Neutrophil (primary cell): ENCODE data around the gene AP1M2.

Source experiments
- H3K27ac ChIP-seq: fragments of 200-600 bp; sonication (generic); 2 replicates; pipeline ENCODE4 v1.5.1; 2016; ENCODE audit warnings: mild to moderate bottlenecking, moderate library complexity
- H3K27me3 ChIP-seq: fragments of 200-600 bp; sonication (generic); 2 replicates; pipeline ENCODE4 v1.6.0; 2016; ENCODE audit warnings: mild to moderate bottlenecking
- H3K36me3 ChIP-seq: fragments of 200-600 bp; sonication (generic); 2 replicates; pipeline ENCODE4 v1.5.1; 2017
- H3K4me1 ChIP-seq, 2 experiments: fragments of 200-600 bp in 1 of 2; sonication (generic) in 1 of 2; 1 replicate in 1 of 2; 2 replicates in 1 of 2; pipeline versions ENCODE4 v1.5.1 to v1.6.1; 2013 to 2016; ENCODE audit warnings: low read depth in 1 of 2, low read length in 1 of 2, mild to moderate bottlenecking in 1 of 2, moderate library complexity in 1 of 2; ENCODE audit not compliant: control insufficient read depth in 1 of 2, insufficient read depth in 1 of 2
- H3K4me3 ChIP-seq, 2 experiments: fragments of 200-600 bp in 1 of 2; sonication (generic) in 1 of 2; 1 replicate in 1 of 2; 2 replicates in 1 of 2; pipeline ENCODE4 v1.5.1; 2013 to 2016; ENCODE audit warnings: low read depth in 1 of 2, low read length in 1 of 2, mild to moderate bottlenecking in 1 of 2, moderate library complexity in 1 of 2
- H3K9me3 ChIP-seq: fragments of 200-600 bp; sonication (generic); 2 replicates; pipeline ENCODE4 v1.5.1; 2016
- CTCF ChIP-seq: fragments of 200-600 bp; sonication (generic); IDR thresholded peaks from 2 replicates; pipeline ENCODE4 v1.5.1; 2016; ENCODE audit warnings: antibody characterized with exemption

AP1M2 gene

GRCh38 chr19:10604460-10604980 lies 17.4 kb upstream of the AP1M2 start:
- peak overlapping the region; percentile 87 to 99 for H3K4me3 ChIP-seq
- no peaks in the 10 kb centered on the region for H3K27me3 ChIP-seq
- peaks cover 41 to 44% of the 10 kb centered on the region in 2 experiments for H3K4me1 ChIP-seq
- H3K36me3 ChIP-seq = peaks cover 12% of the 10 kb centered on the region
- no peak for TF ChIP-seq CTCF
- peak overlapping the region; percentile 100 for H3K27ac ChIP-seq
- no peaks in the 10 kb centered on the region for H3K9me3 ChIP-seq

GRCh38 chr19:10603873-10604459 lies 16.9 kb upstream of the AP1M2 start:
- Histone ChIP-seq H3K4me3 (peak overlapping the region; percentile 87 to 99), H3K27me3 (no peaks in the 10 kb centered on the region), H3K4me1 (peaks cover 41 to 44% of the 10 kb centered on the region in 2 experiments), H3K36me3 (peaks cover 12% of the 10 kb centered on the region), H3K27ac (peak overlapping the region; percentile 100), H3K9me3 (no peaks in the 10 kb centered on the region)
- TF ChIP-seq CTCF = no peak

- Histone ChIP-seq H3K9me3 (no peaks in the 10 kb centered on the region), H3K27me3 (no peaks in the 10 kb centered on the region), H3K27ac (peak overlapping the region; percentile 100), H3K4me3 (peak overlapping the region; percentile 87 to 99), H3K4me1 (peaks cover 46% of the 10 kb centered on the region in 2 experiments), H3K36me3 (peaks cover 12% of the 10 kb centered on the region)
- TF ChIP-seq CTCF = peak; percentile 38
These were observed 16.2 kb upstream of the AP1M2 start for GRCh38 chr19:10603084-10603872.

- H3K4me3 ChIP-seq = peak overlapping the region; percentile 87 to 99
- H3K27me3 ChIP-seq = no peaks in the 10 kb centered on the region
- no peaks in the 10 kb centered on the region for H3K9me3 ChIP-seq
- H3K4me1 ChIP-seq = peaks cover 53 to 54% of the 10 kb centered on the region in 2 experiments
- H3K36me3 ChIP-seq = peaks cover 9% of the 10 kb centered on the region
- TF ChIP-seq CTCF = no peak
- H3K27ac ChIP-seq = peak overlapping the region; percentile 100
These were observed 15.4 kb upstream of the AP1M2 start for GRCh38 chr19:10602330-10603083.

- Histone ChIP-seq H3K9me3 (no peaks in the 10 kb centered on the region), H3K4me3 (peak overlapping the region; percentile 29 to 99), H3K4me1 (peaks cover 54 to 56% of the 10 kb centered on the region in 2 experiments), H3K27me3 (no peaks in the 10 kb centered on the region), H3K27ac (peak overlapping the region; percentile 100), H3K36me3 (peaks cover 6% of the 10 kb centered on the region)
- TF ChIP-seq CTCF = no peak
These were observed 14.9 kb upstream of the AP1M2 start for GRCh38 chr19:10601999-10602329.
